GM12874 (cell line): Measurements from ENCODE around the gene RTCA.

ENCODE experiments used
- TF ChIP-seq, protein P1 (sequence below): IDR thresholded peaks from 2 replicates; pipeline ENCODE4 v1.5.1; 2011; ENCODE audit warnings: low read depth, mild to moderate bottlenecking, control low read depth, low read length, moderate library complexity; ENCODE audit not compliant: insufficient read depth

Gene RTCA

DNA sequence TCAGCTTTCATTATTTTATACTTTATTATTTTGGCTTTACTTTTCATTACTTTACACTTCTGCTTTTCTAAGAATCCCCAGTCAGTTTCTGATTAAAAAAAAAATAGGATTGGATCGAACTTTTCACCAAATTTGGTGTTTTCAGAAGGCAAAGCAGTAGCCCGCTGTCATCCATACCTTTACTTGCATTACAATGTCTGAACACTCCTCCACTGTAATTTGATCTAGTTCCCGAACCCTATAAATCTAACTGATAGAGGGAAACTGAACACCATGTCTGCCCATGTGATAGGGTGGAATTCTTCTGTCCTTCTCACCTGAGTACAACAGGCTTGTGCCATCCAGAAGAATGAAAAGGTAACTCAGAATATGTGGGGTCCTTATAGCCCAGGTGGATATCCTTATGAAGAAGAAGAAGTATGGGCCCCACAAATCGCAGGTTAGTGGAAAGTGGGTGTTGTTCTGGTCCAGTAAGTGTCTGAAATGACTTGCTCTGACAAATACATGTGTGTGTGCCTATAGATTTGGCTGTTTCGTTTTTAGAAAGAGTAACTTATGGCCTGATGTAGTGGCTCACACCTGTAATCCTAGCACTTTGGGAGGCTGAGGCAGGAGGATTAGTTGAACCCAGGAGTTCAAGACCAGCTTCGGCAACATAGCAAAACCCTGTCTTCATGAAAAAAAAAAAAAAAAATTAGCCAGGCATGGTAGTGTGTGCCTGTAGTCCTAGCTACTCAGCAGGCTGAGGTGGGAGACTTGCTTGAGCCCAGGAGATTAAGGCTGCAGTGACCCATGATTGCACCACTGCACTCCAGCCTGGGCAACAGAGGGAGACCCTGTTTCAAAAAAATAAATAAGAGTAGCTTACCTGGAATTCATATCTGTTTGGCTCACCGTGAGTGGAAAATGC, 59.7 kb downstream of the RTCA start:
- TF ChIP-seq, protein P1, sequence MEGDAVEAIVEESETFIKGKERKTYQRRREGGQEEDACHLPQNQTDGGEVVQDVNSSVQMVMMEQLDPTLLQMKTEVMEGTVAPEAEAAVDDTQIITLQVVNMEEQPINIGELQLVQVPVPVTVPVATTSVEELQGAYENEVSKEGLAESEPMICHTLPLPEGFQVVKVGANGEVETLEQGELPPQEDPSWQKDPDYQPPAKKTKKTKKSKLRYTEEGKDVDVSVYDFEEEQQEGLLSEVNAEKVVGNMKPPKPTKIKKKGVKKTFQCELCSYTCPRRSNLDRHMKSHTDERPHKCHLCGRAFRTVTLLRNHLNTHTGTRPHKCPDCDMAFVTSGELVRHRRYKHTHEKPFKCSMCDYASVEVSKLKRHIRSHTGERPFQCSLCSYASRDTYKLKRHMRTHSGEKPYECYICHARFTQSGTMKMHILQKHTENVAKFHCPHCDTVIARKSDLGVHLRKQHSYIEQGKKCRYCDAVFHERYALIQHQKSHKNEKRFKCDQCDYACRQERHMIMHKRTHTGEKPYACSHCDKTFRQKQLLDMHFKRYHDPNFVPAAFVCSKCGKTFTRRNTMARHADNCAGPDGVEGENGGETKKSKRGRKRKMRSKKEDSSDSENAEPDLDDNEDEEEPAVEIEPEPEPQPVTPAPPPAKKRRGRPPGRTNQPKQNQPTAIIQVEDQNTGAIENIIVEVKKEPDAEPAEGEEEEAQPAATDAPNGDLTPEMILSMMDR, result no peak

DNA sequence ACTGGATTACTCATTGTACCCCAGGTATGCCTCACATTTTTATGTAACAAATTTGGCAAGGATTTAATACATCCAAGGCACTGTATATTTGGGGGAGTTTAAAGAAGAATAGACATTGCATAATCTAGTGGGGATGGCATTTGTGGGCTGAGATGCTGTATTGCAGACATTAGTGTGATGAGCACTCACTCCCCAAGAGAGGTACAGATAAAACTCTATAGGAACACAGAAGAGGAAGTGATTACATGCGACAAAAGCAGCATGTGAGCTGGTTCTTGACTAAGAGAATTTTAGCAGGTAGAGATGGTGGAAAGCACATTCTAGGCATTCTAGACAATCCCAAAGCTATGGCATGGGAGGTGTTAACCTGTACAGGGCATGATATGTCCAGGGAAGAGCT, 62.1 kb downstream of the RTCA start:
- TF ChIP-seq, protein P1, result no peak

DNA sequence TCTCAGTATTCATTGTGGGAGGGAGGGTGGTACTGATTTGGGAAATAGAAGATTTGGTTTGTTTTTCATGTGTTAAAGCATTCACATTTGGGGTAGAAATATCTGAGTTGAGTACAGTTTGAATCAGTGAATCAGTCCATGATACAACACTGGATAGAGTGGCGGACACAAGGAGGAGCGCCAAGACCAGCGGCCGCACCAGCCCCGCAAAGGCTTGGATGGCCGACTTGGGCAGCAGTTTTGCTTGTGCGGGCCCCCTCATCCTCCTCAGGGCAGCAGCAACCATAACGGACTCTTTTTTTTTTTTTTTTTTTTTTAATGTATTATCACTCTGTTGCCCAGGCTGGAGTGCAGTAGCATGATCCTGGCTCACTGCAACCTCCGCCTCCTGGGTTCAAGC, 66.3 kb downstream of the RTCA start:
- TF ChIP-seq, protein P1, result no peak

DNA sequence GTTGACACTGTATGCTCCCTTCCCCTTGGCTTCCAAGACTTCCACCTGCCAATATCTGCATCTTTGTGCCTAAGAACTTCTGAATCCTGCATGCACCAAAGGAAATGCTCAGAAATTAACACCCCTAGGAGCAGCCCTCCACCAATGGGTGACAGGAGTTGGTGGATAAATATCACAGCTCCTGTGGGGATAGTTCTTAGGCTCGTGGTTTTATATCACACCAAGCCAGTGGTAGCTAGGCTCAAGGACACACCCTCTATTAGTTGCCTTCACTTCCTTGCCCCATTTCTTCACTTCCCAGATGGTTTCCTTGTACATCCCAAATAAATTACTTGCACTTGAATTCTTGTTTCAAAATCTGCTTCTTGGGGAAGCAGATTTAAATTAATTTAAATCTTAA, 69.4 kb downstream of the RTCA start:
- TF ChIP-seq, protein P1, result no peak

DNA sequence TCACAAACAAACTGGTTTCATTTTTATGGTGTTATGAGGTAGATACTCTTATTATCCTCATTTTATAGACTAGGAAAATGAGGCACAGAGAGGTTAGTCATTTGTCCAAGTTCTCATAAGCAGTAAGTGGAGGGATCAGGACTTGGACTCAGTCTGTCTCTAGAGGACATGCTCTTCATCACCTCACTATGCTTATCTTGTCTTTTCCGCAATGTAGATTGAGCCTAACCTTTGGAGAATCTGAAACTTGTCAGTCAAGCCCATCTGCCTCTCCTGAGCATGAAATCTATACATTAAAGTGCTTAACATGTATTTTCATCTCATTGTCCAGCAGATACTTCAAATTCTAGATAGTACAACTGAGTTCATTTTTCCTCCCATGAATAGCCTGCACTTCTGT, 74.5 kb downstream of the RTCA start:
- TF ChIP-seq, protein P1, result no peak

DNA sequence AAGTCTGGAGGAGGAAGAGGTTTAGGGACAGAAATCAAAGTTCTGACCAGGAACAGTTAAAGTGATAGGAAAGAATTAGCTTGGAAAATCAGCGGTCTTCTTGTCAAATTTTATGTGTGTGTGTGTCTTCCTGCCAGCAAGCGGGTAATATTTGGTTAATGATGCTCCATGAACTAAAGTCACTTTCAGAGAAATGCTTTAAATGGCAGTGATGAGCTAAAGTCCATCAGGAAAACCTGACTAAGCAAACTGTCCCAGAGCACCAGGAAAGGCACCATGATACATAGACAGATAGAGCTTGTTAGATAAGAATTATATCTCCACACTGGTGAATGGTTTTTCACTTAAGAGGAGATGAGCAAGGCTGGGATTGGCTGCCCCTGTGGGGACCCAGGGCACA, 76.3 kb downstream of the RTCA start:
- TF ChIP-seq, protein P1, result no peak
